ENCODE results near the gene SV2C. TPM values are rescaled to one million over a fixed set of nuclear protein-coding genes. Genes with fewer than 3 reads are reported as not detected.

Gene SV2C
- polyA plus RNA-seq, 1 donor = 3.0 TPM

GRCh38 chr5:76137887-76138542, 54.8 kb downstream of the SV2C start:
- Histone ChIP-seq H3K27me3 (ENCODE audit: control insufficient read depth, insufficient read depth, low read length) (peaks cover 5% of the 10 kb centered on the region), H3K4me1 (ENCODE audit: control insufficient read depth, insufficient read depth, low read length) (no peaks in the 10 kb centered on the region), H3K9me3 (ENCODE audit: control insufficient read depth, low read depth, low read length) (no peaks in the 10 kb centered on the region), H3K4me3 (ENCODE audit: low read length) (no peak overlapping the region), H3K36me3 (ENCODE audit: control insufficient read depth, insufficient read depth, low read length) (no peaks in the 10 kb centered on the region), H3K27ac (ENCODE audit: low read length) (no peak overlapping the region)
- WGBS (ENCODE audit: insufficient coverage, low lambda C conversion rate) = no CpG with 5 or more reads among the region's 3 CpGs
- DNase-seq = no peak

DNA sequence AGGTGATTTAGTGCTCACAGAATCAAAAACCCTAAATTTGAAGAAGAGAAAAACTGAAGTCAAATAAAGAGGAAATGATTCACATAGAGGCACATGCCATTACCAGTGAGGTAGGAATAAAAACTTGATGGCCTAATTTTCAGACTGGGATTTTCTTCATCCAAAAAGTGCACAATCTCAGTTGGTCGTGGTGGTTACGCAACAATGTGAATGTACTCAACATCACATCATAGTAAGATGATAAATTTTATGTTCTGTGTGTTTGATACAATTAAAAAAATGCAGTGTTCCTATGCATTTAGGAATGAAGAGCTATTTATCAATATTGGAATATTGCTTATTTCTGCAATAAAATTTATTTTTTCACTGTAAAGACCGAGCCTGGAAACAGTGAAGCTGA, 60.7 kb downstream of the SV2C start:
- Histone ChIP-seq H3K27me3 (ENCODE audit: control insufficient read depth, insufficient read depth, low read length) (peaks cover 2% of the 10 kb centered on the region), H3K27ac (ENCODE audit: low read length) (no peak overlapping the region), H3K4me3 (ENCODE audit: low read length) (no peak overlapping the region), H3K4me1 (ENCODE audit: control insufficient read depth, insufficient read depth, low read length) (no peaks in the 10 kb centered on the region), H3K36me3 (ENCODE audit: control insufficient read depth, insufficient read depth, low read length) (no peaks in the 10 kb centered on the region), H3K9me3 (ENCODE audit: control insufficient read depth, low read depth, low read length) (no peaks in the 10 kb centered on the region)
- DNase-seq = no peak
- 60% methylated on average over 1 of the region's 3 CpGs for WGBS (ENCODE audit: insufficient coverage, low lambda C conversion rate)

GRCh38 chr5:76144513-76145274, 61.5 kb downstream of the SV2C start:
- no peaks in the 10 kb centered on the region for H3K9me3 ChIP-seq (ENCODE audit: control insufficient read depth, low read depth, low read length)
- no peaks in the 10 kb centered on the region for H3K4me1 ChIP-seq (ENCODE audit: control insufficient read depth, insufficient read depth, low read length)
- DNase-seq = no peak
- H3K27ac ChIP-seq (ENCODE audit: low read length) = no peak overlapping the region
- no peaks in the 10 kb centered on the region for H3K36me3 ChIP-seq (ENCODE audit: control insufficient read depth, insufficient read depth, low read length)
- no peaks in the 10 kb centered on the region for H3K27me3 ChIP-seq (ENCODE audit: control insufficient read depth, insufficient read depth, low read length)
- 33% methylated on average over 1 of the region's 1 CpG for WGBS (ENCODE audit: insufficient coverage, low lambda C conversion rate)
- H3K4me3 ChIP-seq (ENCODE audit: low read length) = no peak overlapping the region

- peak in 1 of 2 donors; percentile 3 for DNase-seq
- no peaks in the 10 kb centered on the region for H3K36me3 ChIP-seq (ENCODE audit: control insufficient read depth, insufficient read depth, low read length)
Observed at GRCh38 chr5:76145945-76146344, 62.8 kb downstream of the SV2C start.

GRCh38 chr5:76149636-76150035, 66.5 kb downstream of the SV2C start:
- Histone ChIP-seq H3K27me3 (ENCODE audit: control insufficient read depth, insufficient read depth, low read length) (no peaks in the 10 kb centered on the region), H3K9me3 (ENCODE audit: control insufficient read depth, low read depth, low read length) (no peaks in the 10 kb centered on the region), H3K27ac (ENCODE audit: low read length) (no peak overlapping the region), H3K4me3 (ENCODE audit: low read length) (no peak overlapping the region), H3K4me1 (ENCODE audit: control insufficient read depth, insufficient read depth, low read length) (no peaks in the 10 kb centered on the region), H3K36me3 (ENCODE audit: control insufficient read depth, insufficient read depth, low read length) (no peaks in the 10 kb centered on the region)
- no CpG with 5 or more reads among the region's 1 CpG for WGBS (ENCODE audit: insufficient coverage, low lambda C conversion rate)
- no peak for DNase-seq

More at GRCh38 chr5:76145945-76146344, 62.8 kb downstream of the SV2C start:
- Histone ChIP-seq H3K4me3 (ENCODE audit: low read length) (no peak overlapping the region), H3K27ac (ENCODE audit: low read length) (no peak overlapping the region), H3K27me3 (ENCODE audit: control insufficient read depth, insufficient read depth, low read length) (no peaks in the 10 kb centered on the region), H3K4me1 (ENCODE audit: control insufficient read depth, insufficient read depth, low read length) (no peaks in the 10 kb centered on the region), H3K9me3 (ENCODE audit: control insufficient read depth, low read depth, low read length) (no peaks in the 10 kb centered on the region)
- 81% methylated on average over 4 of the region's 5 CpGs for WGBS (ENCODE audit: insufficient coverage, low lambda C conversion rate)

GRCh38 chr5:76152161-76152560, 69.0 kb downstream of the SV2C start:
- 100% methylated on average over 1 of the region's 3 CpGs for WGBS (ENCODE audit: insufficient coverage, low lambda C conversion rate)
- H3K4me3 ChIP-seq (ENCODE audit: low read length) = no peak overlapping the region
- no peak overlapping the region for H3K27ac ChIP-seq (ENCODE audit: low read length)
- no peaks in the 10 kb centered on the region for H3K9me3 ChIP-seq (ENCODE audit: control insufficient read depth, low read depth, low read length)
- no peaks in the 10 kb centered on the region for H3K27me3 ChIP-seq (ENCODE audit: control insufficient read depth, insufficient read depth, low read length)
- DNase-seq = no peak
- H3K4me1 ChIP-seq (ENCODE audit: control insufficient read depth, insufficient read depth, low read length) = no peaks in the 10 kb centered on the region
- no peaks in the 10 kb centered on the region for H3K36me3 ChIP-seq (ENCODE audit: control insufficient read depth, insufficient read depth, low read length)

DNA sequence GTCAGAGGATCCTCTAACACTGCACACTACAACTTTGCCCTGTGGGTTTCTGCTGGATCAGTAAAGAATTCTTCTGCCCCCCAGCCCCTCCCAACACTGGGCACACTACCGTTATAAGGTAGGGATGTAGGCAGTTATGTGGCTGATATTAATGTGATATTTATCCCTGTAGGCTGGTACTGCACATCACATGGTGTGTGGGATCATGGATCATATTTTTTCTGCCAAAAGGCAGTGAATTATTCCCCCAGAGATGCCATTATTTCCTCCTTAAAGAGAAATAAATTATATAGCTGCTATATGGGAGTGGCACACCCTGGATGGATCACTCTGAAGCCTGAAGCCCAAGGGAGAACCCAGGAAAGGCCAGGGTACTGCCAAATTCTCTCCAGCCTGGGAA, 69.5 kb downstream of the SV2C start:
- H3K27me3 ChIP-seq (ENCODE audit: control insufficient read depth, insufficient read depth, low read length) = no peaks in the 10 kb centered on the region
- no peak for DNase-seq
- no peaks in the 10 kb centered on the region for H3K9me3 ChIP-seq (ENCODE audit: control insufficient read depth, low read depth, low read length)
- WGBS (ENCODE audit: insufficient coverage, low lambda C conversion rate) = no CpG with 5 or more reads among the region's 1 CpG
- no peak overlapping the region for H3K4me3 ChIP-seq (ENCODE audit: low read length)
- H3K4me1 ChIP-seq (ENCODE audit: control insufficient read depth, insufficient read depth, low read length) = no peaks in the 10 kb centered on the region
- no peak overlapping the region for H3K27ac ChIP-seq (ENCODE audit: low read length)
- no peaks in the 10 kb centered on the region for H3K36me3 ChIP-seq (ENCODE audit: control insufficient read depth, insufficient read depth, low read length)

GRCh38 chr5:76153271-76153670, 70.1 kb downstream of the SV2C start:
- WGBS (ENCODE audit: insufficient coverage, low lambda C conversion rate) = no CpG with 5 or more reads among the region's 2 CpGs
- no peak for DNase-seq
- Histone ChIP-seq H3K36me3 (ENCODE audit: control insufficient read depth, insufficient read depth, low read length) (no peaks in the 10 kb centered on the region), H3K9me3 (ENCODE audit: control insufficient read depth, low read depth, low read length) (no peaks in the 10 kb centered on the region), H3K4me3 (ENCODE audit: low read length) (no peak overlapping the region), H3K27ac (ENCODE audit: low read length) (no peak overlapping the region), H3K27me3 (ENCODE audit: control insufficient read depth, insufficient read depth, low read length) (no peaks in the 10 kb centered on the region), H3K4me1 (ENCODE audit: control insufficient read depth, insufficient read depth, low read length) (no peaks in the 10 kb centered on the region)

DNA sequence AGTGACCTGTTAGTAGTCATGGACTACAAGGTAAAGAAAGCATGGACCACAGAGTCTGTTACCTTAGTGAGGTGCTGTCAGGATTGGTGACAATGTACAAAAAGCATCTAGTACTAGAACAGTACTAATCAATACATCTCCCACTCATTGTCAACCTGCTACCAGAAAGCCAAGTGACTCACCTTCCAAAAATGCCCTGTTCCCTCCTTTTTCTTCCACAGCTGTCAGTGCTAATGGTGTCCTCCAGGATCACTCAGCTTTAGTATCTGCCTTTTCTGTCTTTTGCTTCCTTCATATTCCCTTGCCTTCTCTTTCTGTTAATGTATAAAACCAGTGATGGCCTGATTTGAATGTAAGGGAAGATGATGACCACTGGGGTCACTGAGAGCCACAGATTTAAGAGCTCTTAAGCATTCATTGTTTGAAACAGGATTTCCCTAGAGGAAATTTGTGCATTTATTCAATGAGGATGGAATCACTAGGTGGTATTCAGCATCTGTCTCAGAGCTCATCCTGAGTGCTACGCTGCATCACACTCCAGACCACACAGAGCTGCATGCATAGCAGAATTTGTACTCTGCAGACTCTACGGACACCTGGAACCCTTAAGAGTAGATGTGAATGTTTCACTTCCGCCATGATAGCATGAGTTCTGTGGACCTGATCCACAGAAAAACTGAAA, 71.0 kb downstream of the SV2C start:
- Histone ChIP-seq H3K4me3 (ENCODE audit: low read length) (no peak overlapping the region), H3K36me3 (ENCODE audit: control insufficient read depth, insufficient read depth, low read length) (no peaks in the 10 kb centered on the region), H3K4me1 (ENCODE audit: control insufficient read depth, insufficient read depth, low read length) (no peaks in the 10 kb centered on the region), H3K27ac (ENCODE audit: low read length) (no peak overlapping the region), H3K9me3 (ENCODE audit: control insufficient read depth, low read depth, low read length) (no peaks in the 10 kb centered on the region), H3K27me3 (ENCODE audit: control insufficient read depth, insufficient read depth, low read length) (no peaks in the 10 kb centered on the region)
- DNase-seq = no peak
- WGBS (ENCODE audit: insufficient coverage, low lambda C conversion rate) = no CpG with 5 or more reads among the region's 3 CpGs

- Histone ChIP-seq H3K36me3 (ENCODE audit: control insufficient read depth, insufficient read depth, low read length) (no peaks in the 10 kb centered on the region), H3K9me3 (ENCODE audit: control insufficient read depth, low read depth, low read length) (no peaks in the 10 kb centered on the region), H3K4me3 (ENCODE audit: low read length) (no peak overlapping the region), H3K4me1 (ENCODE audit: control insufficient read depth, insufficient read depth, low read length) (no peaks in the 10 kb centered on the region), H3K27ac (ENCODE audit: low read length) (no peak overlapping the region), H3K27me3 (ENCODE audit: control insufficient read depth, insufficient read depth, low read length) (no peaks in the 10 kb centered on the region)
- no peak for DNase-seq
- WGBS (ENCODE audit: insufficient coverage, low lambda C conversion rate) = no CpG with 5 or more reads among the region's 1 CpG
Observed at GRCh38 chr5:76155536-76155935, 72.4 kb downstream of the SV2C start.
